GM21528 (cell line): ENCODE results near the gene NPAS1.

Experiments used
- ATAC-seq: cut with Tn5 transposase; IDR thresholded peaks from one replicate; pipeline ENCODE4 v1.9.1; 2021; ENCODE audit warnings: mild to moderate bottlenecking, moderate library complexity; ENCODE audit not compliant: unreplicated experiment, low FRiP score

The NPAS1 gene, protein sequence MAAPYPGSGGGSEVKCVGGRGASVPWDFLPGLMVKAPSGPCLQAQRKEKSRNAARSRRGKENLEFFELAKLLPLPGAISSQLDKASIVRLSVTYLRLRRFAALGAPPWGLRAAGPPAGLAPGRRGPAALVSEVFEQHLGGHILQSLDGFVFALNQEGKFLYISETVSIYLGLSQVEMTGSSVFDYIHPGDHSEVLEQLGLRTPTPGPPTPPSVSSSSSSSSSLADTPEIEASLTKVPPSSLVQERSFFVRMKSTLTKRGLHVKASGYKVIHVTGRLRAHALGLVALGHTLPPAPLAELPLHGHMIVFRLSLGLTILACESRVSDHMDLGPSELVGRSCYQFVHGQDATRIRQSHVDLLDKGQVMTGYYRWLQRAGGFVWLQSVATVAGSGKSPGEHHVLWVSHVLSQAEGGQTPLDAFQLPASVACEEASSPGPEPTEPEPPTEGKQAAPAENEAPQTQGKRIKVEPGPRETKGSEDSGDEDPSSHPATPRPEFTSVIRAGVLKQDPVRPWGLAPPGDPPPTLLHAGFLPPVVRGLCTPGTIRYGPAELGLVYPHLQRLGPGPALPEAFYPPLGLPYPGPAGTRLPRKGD

DNA sequence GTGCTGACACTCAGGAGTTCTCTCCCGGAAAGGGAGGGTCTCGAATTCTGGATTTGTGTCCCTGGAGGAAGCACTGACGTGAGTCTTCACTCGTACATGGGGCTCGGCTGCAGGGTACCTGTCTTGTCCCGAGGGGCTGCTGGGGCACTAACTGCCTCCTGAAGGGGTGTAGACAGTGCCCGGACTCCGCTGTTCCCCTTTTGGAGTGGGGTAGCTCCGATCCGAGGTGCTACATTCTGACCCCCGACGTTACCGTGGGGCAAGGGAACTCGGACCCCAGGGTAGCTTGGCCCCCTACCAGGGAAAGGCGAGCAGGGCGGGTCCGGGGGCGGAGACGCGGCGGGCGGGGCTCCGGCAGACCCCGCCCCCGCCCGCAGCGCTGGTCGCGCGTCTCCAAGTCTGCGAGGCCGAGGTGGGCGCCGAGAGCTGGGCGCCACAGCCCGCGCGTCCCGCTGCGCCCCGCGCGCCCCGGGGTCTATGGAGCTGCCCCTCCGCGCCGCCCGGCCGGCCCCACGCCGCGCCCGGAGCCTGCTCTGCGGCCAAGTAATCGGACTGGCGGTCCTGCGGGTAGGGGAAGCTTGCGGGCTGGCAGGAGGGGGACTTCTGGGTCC is at the start of gene NPAS1:
Gene NPAS1, plus strand, starts transcription at position 407 of the 611 bp plus-strand sequence. CDS start 1,211 bp downstream, outside the sequence.
- ATAC-seq, result no peak

DNA sequence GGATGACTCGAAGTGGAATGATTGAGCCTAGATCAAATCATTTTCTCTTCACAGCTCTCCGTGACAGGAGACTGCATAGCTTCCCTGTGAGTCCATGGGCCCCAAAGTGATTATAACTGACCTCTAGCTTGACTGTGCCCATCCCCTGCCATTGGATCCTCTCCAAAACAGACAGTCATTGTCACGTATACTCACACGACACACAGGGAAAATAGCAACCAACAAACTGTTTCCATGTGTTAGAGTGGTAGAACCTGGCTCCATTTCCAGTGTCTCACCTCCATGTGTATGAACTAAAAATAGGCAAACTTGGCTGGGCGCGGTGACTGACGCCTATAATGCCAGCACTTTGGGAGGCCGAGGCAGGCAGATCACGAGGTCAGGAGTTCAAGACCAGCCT is 48.8 kb upstream of the NPAS1 start:
- ATAC-seq, result no peak

DNA sequence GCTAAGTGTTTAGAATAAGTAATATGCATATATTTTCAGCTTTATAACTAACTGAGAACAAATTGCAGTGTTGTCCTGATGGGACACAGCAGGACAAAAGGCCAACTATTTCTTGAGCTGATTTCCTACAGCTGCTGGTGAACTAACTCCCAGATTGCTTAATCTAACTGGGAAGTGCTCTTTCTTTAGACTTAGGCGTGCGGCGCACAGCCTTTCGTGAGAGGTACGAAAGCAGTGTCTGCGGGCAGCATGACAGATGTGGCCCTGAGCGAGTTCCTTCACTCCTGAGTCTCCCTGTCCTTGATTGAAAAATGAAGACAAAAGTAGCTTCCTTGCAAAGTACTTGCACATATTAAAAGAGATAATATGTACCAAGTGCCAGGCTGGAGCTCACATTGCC is 47.3 kb upstream of the NPAS1 start:
- ATAC-seq, result no peak

DNA sequence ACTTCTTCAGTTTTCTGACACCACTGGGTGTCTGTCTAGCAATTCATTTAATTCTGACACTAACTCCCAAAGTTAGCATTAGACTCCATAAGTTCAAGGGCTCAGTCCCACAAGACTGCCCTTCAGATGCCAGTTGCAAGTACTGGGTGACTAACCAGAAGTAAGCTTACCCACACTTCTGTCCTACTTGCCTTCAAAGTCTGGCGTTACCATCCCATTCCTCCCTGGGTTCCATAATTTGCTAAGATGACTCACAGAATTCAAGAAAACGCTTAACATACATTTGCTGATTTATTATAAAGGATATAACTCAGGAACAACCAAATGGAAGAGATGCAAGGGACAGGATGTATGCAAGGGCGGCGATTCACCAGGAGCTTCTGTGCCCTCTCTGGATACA is 45.5 kb upstream of the NPAS1 start:
- no peak for ATAC-seq

DNA sequence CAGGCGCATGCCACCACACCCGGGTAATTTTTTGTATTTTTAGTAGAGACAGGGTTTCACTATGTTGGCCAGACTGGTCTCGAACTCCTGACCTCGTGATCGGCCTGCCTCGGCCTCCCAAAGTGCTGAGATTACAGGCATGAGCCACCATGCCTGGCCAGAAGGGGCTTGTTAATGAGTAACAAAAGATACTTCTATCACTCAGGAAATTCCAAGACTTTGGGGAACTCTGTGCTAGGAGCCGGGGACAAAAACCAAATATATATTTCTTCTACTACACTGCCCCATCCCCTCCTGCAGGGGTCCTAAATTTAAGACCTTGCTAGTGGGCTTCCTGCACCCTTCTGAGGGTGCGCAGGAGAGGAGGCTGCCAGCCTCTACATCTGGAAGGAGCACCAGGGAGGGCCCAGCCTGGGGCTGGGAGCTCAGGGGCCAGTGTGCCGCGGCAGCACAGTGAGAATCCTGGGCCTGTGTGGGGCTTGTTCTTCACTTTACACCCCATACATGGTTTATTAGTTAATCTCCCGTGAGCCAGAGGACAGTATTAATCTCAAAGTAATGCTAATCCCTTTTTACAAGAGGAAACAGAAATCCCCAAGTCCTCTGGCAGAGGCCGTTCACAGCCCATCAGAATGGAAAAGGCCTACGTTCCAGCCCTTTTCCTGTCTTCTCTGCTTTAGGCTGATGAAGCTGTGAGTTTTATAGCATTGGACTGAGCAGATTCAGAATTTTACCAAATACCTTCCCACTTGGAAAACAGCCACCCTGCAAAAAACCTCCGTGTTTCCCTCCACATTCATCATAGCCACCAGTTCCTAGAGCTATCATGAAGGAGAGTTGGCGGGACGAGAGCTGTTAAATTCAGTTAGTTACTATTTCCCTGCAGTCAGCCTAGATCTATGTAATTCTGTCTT is 44.4 kb upstream of the NPAS1 start:
- ATAC-seq, result no peak

DNA sequence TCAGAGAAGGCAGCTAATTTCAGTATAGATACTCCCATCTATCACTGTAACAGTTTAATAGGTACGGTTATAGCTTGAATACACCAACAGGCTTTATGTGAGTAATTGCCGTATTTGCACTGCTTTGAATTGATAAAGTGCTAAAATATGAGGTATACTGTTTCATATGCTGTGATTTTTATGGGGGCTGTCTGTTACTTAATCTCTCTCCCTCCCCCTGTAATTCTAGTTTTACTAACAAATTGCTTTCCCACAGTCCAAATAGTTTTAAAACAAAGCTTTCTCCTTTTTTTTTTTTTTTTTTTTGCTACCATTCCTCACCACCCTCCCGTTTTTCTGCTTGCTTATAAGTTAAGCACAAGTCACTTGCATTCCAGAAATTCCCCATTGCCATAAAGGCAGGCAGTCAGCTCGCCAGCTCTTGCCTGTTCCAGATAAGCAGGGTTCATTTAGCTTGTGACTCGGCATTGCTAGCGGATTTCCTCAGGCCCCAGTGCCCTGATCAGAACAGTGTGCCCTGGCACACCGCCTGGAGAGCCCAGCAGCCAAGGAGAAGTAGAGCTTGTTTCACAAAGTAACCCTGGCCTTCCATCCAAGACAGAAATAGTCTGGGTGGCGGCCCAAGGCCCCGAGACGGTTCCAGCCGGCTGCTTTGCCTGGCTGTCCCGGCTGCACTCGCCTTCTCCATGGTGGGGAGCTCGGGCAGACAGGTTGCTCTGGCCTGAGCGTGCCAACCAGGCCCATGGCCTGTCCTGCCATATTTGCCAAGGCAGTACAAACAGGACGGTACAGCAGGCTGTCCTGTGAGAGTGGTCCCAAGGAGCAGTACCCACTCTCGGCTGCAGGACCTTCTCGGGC is 43.5 kb upstream of the NPAS1 start:
- ATAC-seq, result no peak

DNA sequence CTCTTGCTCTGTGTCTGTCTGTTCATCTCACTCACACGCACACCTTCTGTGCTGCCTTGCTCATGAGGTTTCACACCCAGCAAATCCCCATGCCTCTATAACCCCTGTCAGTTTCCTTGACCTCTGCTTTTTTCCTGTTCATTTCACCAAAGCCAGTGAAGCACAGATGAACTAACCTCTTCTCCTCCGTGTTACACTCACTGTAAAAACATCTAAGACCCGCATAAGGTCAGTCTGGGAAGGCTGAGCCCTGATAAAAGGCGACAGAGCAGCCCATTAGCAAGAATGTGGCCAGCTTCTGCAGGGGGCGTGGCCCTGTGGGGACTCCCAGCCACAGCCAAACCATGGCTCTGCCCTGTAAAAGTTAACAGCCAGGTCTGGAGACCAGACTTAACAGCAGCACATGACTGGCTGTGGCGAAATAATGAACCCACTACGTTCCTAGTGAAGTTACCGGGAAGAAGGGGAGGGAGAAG is 42.8 kb upstream of the NPAS1 start:
- ATAC-seq, result no peak

DNA sequence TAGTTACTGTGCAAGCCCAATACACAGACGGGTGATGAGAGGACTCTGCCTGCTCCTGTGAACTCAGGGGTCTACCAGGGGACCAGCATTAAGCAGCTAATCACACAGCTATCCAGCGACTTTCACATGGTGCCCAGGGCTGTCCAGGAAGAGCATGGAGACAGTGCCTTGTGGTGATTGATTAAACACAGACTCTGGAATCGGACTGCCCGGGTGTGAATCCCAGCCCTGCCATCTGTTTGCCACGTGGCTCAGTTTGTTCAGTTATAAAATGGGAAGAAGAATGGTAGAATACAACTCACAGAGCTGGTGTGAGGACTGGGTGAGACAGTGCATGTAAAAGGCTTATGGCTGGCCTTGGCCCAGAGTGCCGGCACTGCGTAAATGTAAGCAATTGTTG is 42.1 kb upstream of the NPAS1 start:
- no peak for ATAC-seq

DNA sequence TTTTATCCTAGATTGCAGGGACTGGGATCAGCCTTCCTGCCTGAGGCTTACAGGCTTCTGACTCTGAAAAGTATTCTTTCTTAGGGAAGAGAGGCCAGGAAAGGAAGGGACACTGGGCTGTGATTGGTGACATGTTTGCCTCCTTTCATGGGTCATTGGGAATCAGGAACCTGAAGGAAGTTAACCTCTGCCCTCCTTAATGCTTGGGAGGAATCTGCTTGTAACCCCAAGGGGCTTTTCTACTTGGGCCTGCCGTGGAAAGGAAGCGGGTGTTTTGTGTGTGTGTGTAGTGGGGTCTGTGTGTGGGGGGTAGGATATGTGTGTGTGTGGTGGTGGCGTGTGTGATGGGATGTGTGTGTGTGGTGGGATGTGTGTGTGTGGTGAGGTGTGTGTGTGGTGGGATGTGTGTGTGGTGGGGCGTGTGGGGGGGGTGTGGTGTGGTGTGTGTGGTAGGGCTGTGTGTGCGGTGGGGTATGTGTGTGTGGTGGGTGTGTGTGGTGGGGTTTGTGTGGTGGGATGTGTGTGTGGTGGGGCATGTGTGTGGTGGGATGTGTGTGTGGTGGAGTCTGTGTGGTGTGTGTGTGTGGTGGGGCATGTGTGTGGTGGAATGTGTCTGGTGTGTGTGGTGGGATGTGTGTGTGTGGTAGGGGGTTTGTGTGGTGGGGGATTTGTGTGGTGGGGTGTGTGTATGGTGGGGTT is 41.3 kb upstream of the NPAS1 start:
- no peak for ATAC-seq

DNA sequence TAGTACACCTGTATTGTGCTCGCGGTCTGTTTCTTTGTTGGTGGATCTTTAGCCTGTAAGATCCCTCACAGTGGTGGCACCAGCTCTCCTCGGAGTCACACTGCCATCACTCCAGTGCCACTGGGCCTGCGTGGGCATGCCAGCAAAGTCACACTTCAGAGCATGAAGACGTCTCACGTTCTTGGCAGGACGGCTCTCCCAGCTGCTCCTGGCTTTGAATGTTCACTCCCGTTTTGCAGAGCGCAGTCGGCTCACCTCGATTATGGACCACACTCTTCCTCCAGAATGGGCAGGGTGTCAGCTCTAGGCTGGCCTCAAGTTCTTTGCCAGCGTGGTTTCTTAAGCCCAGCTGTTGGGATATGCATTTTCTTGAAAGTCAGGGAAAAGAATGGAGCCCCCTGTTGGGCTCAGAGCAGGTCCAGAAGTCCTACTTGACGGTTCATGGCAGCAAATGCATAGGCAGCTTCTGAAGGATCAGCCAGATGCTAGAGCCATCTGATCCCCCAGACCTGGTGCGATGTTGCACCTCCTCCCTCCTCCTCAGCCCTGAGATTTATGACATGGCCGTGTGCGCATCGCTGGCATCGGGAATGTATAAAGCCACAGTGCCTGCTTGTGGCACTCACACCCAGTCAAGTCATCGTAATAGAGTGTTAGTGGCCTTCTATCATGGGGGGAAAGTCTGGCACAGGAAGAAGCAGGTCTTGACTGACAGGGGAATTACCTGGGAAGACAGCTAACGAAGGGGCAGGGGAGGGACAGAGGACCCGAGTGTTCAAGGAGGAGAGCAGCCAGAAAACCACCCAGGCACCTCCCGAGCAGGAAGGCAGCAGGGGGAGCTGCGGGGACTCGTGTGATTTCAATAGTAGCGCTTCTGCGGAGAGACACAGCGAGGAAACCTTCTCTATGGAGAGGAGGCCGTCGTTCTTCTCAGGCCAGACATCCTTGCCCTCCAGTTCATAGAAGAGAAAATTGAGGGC is 40.2 kb upstream of the NPAS1 start:
- no peak for ATAC-seq

DNA sequence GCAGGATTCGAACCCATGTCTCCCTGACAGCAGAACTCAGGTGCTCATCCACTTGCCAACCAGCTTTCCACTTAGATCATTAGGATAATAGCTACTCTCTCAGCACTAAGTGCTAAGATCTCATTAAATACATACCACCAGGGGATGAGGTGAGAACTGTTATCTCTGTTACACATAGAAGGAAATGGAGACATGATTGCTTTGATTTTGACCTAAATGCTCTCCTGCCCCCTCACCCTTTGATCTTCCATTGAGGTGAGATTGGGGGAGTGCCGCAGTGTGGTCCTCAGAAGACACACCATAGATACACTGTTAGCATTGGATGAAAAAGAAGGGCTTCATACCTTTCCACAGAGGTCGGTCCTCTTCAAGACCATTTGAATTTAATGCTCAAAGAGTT is 38.9 kb upstream of the NPAS1 start:
- no peak for ATAC-seq

DNA sequence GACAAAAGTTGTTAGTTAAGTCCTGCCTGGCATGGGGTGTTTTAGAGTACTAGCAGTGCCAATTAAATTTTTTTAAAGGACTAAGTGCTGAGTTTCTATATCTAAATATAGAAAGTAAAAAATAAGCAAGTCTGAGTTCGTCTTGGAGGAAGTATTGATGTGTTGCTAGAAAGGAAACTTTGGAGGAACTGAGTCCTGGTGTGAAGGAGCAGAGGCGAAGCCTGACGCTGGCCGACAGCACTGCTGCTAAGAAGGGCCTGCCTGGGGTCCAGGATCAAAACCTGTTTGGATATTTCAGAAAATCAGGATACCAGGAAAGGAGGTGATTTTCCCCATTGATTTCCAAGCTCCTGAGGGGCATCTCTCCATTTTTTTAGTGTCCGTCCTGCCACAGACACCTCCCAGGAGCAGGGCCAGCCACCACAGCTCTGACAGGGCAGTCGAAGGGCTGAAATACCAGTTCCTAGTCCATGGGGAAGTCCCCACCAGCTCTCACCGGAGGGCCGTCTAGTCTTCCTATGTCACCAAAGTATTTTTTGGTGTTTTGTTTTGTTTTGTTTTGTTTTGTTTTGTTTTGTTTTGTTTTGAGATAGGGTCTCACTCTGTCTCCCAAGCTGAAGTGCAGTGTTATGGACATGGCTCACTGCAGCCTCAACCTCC is 38.2 kb upstream of the NPAS1 start:
- ATAC-seq, result no peak

DNA sequence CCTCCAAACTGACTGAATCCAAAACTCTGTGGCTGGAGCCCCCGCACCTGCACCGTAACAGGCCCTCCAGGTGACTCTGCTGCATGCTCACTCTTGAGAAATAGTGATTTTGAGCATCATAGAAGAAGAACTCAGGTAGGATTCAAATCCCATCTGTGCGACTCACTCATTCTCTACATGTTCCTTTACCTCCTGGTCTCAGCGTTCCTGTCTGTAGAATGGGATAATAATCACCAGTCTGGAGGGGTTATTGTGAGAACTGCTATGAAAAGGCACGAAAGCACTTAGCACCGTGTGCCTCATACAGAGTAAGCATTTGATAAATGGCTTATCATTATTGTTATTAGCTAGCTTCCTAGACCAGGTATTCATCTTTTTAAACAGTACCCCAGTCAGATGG is 36.5 kb upstream of the NPAS1 start:
- ATAC-seq, result no peak

DNA sequence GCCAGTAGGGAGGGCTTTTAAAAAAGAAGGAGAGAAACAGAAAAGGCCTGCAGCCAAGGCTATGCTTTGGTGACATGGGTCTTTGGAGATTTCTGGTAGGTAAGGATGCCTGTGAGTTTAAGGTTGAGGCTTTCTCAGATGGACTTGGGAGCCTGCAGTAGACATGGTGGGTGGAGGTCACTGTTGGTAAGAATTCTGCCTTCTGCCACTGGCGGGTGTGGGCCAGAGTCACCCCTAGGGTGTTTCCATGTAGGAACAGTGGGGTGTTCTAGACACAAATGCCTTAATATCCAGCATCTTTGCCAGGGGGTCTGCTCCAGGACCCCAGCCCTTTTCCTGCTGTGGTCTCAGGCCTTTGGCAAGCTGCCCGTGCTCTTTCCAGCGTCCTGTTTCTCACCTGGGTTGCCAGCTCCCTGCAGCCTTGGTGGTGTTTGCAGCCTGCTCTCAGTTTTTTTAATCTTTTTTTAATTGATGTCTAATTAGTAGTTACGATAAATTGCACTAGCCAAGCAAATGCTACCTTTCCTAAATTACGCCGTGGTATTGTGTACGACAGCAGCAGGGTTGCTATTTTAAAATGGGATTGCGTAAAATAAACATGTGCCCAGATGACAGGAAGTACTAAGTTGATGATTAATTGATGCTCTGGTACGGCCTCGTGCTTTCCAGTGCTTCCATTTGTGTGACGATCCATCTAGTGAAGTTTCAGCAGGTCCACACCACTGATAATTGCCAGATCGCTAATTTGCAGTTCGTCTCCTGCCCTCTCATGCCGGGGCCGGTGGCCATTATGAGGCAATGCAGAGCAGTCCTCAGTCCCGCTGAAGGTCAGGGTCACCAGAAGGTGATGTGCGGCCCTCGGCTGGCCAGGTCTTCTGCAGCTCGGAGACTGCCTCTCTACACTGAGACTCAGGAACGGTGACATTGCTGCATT is 35.3 kb upstream of the NPAS1 start:
- no peak for ATAC-seq

DNA sequence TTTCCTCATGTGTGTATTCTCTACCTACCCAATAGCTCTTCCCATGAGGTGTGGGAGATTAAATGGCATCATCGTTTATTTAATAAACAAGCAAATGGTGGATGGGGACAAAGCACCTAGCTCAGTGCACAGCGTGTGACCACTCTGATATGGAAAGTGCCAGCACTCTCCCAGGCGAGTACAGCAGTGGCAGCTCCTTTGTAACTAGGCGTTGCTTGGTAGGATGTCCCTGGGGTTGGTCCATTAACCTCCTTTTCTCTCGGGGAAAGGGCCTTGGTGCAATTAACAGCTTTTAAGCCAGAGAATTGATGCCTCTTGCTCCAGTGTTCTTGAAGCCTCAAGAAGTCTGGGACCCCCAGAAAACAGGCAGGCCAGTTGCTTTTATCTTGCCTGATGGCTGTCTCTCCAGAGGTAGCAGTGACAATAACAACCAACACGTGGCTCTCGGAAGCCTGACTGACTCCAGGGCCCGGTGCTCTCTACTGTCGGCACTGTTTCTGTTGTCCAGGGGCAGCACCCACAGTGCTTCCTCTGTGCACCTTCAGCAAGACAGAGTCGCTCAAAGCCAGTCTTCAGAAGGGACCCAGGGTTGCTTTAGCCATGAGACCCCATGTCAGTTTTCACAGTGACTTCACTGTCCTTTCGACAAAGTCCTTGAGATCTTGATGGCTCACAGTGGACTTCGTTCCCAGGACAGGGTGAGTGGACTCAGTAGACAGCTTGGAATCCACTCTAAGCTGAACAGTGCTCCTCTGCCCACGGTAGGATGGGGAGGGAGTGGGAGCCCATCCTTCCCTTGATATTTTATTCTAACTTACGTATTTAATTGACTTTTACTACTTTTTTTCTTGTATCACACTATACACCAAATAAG is 33.9 kb upstream of the NPAS1 start:
- no peak for ATAC-seq
